Uterus (tissue), 2 donors: ENCODE measurements around the gene NIPAL3.

Source experiments
- POLR2A ChIP-seq, 2 donors: fragments of 450-650 bp; IDR thresholded peaks; one replicate each; pipeline ENCODE4 v1.6.1; 2016; ENCODE audit warnings: antibody characterized with exemption in 2 of 2, mild to moderate bottlenecking in 1 of 2, moderate library complexity in 1 of 2
- TF ChIP-seq, protein P1 (sequence below), 4 experiments: fragments of 200-600 bp in 2 of 4; fragments of 450-650 bp in 2 of 4; sonication (generic) in 2 of 4; IDR thresholded peaks; one replicate each; pipeline ENCODE4 v1.5.1; 2016 to 2019; ENCODE audit warnings: antibody characterized with exemption in 4 of 4, mild to moderate bottlenecking in 2 of 4, moderate library complexity in 1 of 4

DNA sequence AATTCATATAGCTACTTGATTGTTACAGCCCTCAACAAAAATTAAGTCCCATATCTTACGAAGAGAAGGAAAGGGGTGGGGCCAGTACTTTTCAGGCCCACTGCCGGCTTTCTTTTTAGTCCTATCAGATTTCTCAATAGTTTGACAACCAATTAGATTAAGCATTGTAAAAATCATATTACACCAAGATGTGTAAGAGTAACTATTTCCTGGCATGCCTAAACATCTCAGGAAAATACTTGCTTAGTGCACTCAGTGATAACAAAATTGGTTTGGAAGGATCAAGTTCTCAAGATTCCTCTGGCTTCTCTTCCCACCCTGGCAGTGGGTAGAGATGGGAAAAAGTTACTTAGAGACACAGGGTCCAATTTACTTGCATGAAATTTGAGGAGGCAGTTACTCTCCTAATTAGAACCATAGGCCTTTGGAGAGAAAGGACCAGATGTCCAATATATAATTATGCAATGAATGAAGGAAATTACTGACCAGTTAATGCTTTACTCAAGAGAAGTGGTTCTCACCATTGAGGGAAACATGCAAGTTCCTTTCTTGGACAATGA lies 32.1 kb upstream of the NIPAL3 start:
- TF ChIP-seq, protein P1, sequence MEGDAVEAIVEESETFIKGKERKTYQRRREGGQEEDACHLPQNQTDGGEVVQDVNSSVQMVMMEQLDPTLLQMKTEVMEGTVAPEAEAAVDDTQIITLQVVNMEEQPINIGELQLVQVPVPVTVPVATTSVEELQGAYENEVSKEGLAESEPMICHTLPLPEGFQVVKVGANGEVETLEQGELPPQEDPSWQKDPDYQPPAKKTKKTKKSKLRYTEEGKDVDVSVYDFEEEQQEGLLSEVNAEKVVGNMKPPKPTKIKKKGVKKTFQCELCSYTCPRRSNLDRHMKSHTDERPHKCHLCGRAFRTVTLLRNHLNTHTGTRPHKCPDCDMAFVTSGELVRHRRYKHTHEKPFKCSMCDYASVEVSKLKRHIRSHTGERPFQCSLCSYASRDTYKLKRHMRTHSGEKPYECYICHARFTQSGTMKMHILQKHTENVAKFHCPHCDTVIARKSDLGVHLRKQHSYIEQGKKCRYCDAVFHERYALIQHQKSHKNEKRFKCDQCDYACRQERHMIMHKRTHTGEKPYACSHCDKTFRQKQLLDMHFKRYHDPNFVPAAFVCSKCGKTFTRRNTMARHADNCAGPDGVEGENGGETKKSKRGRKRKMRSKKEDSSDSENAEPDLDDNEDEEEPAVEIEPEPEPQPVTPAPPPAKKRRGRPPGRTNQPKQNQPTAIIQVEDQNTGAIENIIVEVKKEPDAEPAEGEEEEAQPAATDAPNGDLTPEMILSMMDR (IDR thresholded peaks at IDR 0.05): no peak
- no peak for TF ChIP-seq POLR2A (IDR thresholded peaks at IDR 0.05)
